Right lobe of liver (tissue), 4 donors: ENCODE results near the gene TSGA10.

Experiments
- POLR2A ChIP-seq: fragments of 450-650 bp; IDR thresholded peaks from one replicate; pipeline ENCODE4 v1.6.1; 2017; ENCODE audit warnings: antibody characterized with exemption, mild to moderate bottlenecking
- TF ChIP-seq, protein P1 (sequence below), 4 donors: fragments of 200-600 bp in 3 of 4; fragments of 450-650 bp in 1 of 4; IDR thresholded peaks; one replicate each; pipeline versions ENCODE4 v1.5.1 to v1.8.0; 2016 to 2022; ENCODE audit warnings: antibody characterized with exemption in 4 of 4, mild to moderate bottlenecking in 2 of 4
- donor health status: DM: no; HTN: no; CAD: no.
- donor health status: DM: no; HTN: no; CAD: no.
- donor health status: DM: no; HTN: yes; CAD: no.

- TF ChIP-seq, protein P1, sequence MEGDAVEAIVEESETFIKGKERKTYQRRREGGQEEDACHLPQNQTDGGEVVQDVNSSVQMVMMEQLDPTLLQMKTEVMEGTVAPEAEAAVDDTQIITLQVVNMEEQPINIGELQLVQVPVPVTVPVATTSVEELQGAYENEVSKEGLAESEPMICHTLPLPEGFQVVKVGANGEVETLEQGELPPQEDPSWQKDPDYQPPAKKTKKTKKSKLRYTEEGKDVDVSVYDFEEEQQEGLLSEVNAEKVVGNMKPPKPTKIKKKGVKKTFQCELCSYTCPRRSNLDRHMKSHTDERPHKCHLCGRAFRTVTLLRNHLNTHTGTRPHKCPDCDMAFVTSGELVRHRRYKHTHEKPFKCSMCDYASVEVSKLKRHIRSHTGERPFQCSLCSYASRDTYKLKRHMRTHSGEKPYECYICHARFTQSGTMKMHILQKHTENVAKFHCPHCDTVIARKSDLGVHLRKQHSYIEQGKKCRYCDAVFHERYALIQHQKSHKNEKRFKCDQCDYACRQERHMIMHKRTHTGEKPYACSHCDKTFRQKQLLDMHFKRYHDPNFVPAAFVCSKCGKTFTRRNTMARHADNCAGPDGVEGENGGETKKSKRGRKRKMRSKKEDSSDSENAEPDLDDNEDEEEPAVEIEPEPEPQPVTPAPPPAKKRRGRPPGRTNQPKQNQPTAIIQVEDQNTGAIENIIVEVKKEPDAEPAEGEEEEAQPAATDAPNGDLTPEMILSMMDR (IDR thresholded peaks at IDR 0.05) = no peak
- TF ChIP-seq POLR2A = no peak
These were observed 16.8 kb upstream of the TSGA10 start for GRCh38 chr2:99171377-99172140.
